ENCODE results near the gene PLEKHH1.

DNA sequence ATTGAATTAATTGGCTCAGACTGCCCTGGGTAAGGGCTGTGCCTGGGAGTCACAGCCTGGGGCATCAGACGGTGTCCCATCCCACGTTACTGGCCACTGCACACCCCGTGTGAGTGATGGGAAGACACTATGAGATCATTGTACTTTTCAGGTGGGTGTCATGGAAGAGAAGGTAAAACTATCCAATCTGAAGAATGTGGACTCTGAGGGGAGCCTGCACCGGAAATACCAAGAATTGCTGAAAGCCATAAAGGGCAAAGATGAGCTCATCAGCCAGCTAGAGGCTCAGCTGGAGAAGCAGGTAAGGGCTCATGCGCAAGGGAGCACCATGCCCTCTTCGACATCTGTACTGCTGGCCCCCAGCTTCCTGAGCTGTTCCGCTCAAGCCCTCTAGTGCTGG lies 24.0 kb downstream of the PLEKHH1 start:
- TF ChIP-seq POLR2AphosphoS5 (IDR thresholded peaks at IDR 0.05) (no peak), POLR2A (IDR thresholded peaks at IDR 0.05) (no peak)
- TF ChIP-seq, protein P1, sequence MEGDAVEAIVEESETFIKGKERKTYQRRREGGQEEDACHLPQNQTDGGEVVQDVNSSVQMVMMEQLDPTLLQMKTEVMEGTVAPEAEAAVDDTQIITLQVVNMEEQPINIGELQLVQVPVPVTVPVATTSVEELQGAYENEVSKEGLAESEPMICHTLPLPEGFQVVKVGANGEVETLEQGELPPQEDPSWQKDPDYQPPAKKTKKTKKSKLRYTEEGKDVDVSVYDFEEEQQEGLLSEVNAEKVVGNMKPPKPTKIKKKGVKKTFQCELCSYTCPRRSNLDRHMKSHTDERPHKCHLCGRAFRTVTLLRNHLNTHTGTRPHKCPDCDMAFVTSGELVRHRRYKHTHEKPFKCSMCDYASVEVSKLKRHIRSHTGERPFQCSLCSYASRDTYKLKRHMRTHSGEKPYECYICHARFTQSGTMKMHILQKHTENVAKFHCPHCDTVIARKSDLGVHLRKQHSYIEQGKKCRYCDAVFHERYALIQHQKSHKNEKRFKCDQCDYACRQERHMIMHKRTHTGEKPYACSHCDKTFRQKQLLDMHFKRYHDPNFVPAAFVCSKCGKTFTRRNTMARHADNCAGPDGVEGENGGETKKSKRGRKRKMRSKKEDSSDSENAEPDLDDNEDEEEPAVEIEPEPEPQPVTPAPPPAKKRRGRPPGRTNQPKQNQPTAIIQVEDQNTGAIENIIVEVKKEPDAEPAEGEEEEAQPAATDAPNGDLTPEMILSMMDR (IDR thresholded peaks at IDR 0.05) = no peak

Measured in transverse colon (tissue), 4 donors.